SK-N-MC (cell line): Measurements from ENCODE around the gene HSD17B12.

Experiments used
- EZH2 ChIP-seq: fragments of 200-600 bp; sonication (generic); IDR thresholded peaks from one replicate; pipeline ENCODE4 v1.6.1; 2017; ENCODE audit warnings: antibody characterized with exemption
- POLR2AphosphoS5 ChIP-seq: IDR thresholded peaks from 2 replicates; pipeline ENCODE4 v1.6.1; 2012; ENCODE audit warnings: mild to moderate bottlenecking, low read depth, low read length, borderline replicate concordance

- TF ChIP-seq POLR2AphosphoS5 (no peak), EZH2 (no peak)
These were observed 150.4 kb downstream of the HSD17B12 start for GRCh38 chr11:43830928-43831440.
